ENCODE measurements around the gene PPFIA2.

DNA sequence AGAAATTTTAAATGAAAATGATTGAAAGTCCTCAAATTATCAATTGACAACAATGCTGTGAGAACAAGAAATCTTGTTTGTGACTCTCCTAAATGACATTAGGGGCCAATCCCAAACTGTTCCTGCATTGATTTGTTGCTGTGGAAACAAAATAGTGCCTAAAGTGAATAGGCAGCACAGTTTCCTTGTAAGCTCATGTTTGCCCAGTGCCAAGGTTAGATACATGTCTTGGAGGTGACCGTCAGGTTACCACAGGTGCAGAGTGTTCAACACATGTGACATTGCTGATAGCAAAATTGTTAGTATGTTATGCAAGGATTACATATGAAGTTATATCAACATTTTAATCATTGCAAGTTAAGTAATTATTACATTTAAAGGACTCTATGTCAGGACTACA is 388.7 kb downstream of the PPFIA2 start:
- TF ChIP-seq GABPA (IDR thresholded peaks at IDR 0.05; ENCODE audit: low read depth) (no peak), POLR2A (IDR thresholded peaks at IDR 0.05; ENCODE audit: low read depth, low read length) (no peak), CHD4 (IDR thresholded peaks at IDR 0.05) (no peak), CBX5 (IDR thresholded peaks at IDR 0.05; ENCODE audit: low read depth) (no peak), ASH2L (IDR thresholded peaks at IDR 0.05; ENCODE audit: borderline replicate concordance, low read depth) (no peak), EP300 (IDR thresholded peaks at IDR 0.05; ENCODE audit: borderline replicate concordance in 1 of 2, control insufficient read depth in 1 of 2, low read depth in 2 of 2, low read length in 2 of 2) (no peak)
- TF ChIP-seq, protein P1, sequence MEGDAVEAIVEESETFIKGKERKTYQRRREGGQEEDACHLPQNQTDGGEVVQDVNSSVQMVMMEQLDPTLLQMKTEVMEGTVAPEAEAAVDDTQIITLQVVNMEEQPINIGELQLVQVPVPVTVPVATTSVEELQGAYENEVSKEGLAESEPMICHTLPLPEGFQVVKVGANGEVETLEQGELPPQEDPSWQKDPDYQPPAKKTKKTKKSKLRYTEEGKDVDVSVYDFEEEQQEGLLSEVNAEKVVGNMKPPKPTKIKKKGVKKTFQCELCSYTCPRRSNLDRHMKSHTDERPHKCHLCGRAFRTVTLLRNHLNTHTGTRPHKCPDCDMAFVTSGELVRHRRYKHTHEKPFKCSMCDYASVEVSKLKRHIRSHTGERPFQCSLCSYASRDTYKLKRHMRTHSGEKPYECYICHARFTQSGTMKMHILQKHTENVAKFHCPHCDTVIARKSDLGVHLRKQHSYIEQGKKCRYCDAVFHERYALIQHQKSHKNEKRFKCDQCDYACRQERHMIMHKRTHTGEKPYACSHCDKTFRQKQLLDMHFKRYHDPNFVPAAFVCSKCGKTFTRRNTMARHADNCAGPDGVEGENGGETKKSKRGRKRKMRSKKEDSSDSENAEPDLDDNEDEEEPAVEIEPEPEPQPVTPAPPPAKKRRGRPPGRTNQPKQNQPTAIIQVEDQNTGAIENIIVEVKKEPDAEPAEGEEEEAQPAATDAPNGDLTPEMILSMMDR (IDR thresholded peaks at IDR 0.05 in 2 of 3, conservative IDR thresholded peaks at IDR 0.05 in 1 of 3; ENCODE audit: control insufficient read depth in 2 of 3, extremely low read depth in 1 of 3, insufficient read depth in 1 of 3, low read depth in 3 of 3, low read length in 3 of 3), result no peak
- TF ChIP-seq, protein P2, sequence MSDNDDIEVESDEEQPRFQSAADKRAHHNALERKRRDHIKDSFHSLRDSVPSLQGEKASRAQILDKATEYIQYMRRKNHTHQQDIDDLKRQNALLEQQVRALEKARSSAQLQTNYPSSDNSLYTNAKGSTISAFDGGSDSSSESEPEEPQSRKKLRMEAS (IDR thresholded peaks at IDR 0.05; ENCODE audit: low read depth, low read length), result no peak
- TF ChIP-seq, protein P3, sequence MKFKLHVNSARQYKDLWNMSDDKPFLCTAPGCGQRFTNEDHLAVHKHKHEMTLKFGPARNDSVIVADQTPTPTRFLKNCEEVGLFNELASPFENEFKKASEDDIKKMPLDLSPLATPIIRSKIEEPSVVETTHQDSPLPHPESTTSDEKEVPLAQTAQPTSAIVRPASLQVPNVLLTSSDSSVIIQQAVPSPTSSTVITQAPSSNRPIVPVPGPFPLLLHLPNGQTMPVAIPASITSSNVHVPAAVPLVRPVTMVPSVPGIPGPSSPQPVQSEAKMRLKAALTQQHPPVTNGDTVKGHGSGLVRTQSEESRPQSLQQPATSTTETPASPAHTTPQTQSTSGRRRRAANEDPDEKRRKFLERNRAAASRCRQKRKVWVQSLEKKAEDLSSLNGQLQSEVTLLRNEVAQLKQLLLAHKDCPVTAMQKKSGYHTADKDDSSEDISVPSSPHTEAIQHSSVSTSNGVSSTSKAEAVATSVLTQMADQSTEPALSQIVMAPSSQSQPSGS (IDR thresholded peaks at IDR 0.05; ENCODE audit: low read length), result no peak

All from GM12878 (cell line).